ENCODE data around the gene PUS10. TPM values are rescaled to one million over a fixed set of nuclear protein-coding genes. Genes with fewer than 3 reads are reported as not detected.

The PUS10 gene
- total and polyA plus RNA-seq, 2 of the 8 experiments (the other 6 are each of a cell fraction or from before 2014, with no cell fraction given) = 1.3 to 3.1 TPM

GRCh38 chr2:60989259-60989658 is 28.8 kb downstream of the PUS10 start (continued):
- TF ChIP-seq CHD7 (IDR thresholded peaks at IDR 0.05; ENCODE audit: insufficient replicate concordance, low read length) (no peak), SRF (IDR thresholded peaks at IDR 0.05; ENCODE audit: low read depth, low read length) (no peak), CHD2 (IDR thresholded peaks at IDR 0.05; ENCODE audit: low read length) (no peak), BCL11A (IDR thresholded peaks at IDR 0.05; ENCODE audit: low read depth in 2 of 2, low read length in 2 of 2) (no peak), TBP (IDR thresholded peaks at IDR 0.05; ENCODE audit: low read depth, low read length) (no peak), EGR1 (IDR thresholded peaks at IDR 0.05; ENCODE audit: borderline replicate concordance, low read depth, low read length) (no peak), NRF1 (IDR thresholded peaks at IDR 0.05; ENCODE audit: low read depth, low read length) (no peak), GABPA (IDR thresholded peaks at IDR 0.05; ENCODE audit: borderline replicate concordance, insufficient read depth, low read length) (no peak), POLR2A (IDR thresholded peaks at IDR 0.05; ENCODE audit: control extremely low read depth in 1 of 2, low read depth in 2 of 2, low read length in 2 of 2) (no peak), KDM5A (IDR thresholded peaks at IDR 0.05; ENCODE audit: low read length) (no peak)
